Measurements from ENCODE around the gene NDUFAB1. TPM values are rescaled to one million over a fixed set of nuclear protein-coding genes. Genes with fewer than 3 reads are reported as not detected.
"Not testable (repeated sequence)": the region's sequence is repeated elsewhere in the genome, so short reads cannot be mapped to it uniquely, and the experiment has no call there.

NDUFAB1 gene
- total RNA-seq, 1 donor from 2014 or later, result 87.2 TPM

- DNase-seq (ENCODE audit: low spot score), result peak; percentile 98
Observed at GRCh38 chr16:23556881-23557778, 39.0 kb downstream of the NDUFAB1 start, which contains the start of the genes EARS2 and UBFD1. TSS of gene EARS2 (minus strand) at chr16:23557350. CDS start at chr16:23557343, 7 bp downstream. TSS of gene UBFD1 (plus strand) at chr16:23557727. CDS start at chr16:23557743, 16 bp downstream.

- no peak for DNase-seq (ENCODE audit: low spot score)
Observed at GRCh38 chr16:23554536-23554935, 41.6 kb downstream of the NDUFAB1 start.

DNA sequence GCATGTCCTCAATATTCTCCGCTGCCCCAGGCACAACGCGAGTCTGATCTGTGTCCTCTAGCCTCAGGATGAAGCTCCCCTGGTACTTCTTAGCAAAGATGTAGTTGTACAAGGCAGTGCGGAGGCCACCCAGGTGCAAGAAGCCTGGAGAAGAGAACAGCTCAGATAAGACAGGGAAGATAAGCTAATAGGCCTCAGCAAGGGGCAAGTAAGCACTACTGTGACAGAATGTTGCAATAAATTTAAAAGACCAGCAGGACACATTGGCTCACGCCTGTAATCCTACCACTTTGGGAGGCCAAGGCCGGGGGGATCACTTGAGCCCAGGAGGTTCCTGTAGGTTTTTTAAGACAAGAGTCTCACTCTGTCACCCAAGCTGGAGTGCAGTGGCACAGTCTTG is 44.0 kb downstream of the NDUFAB1 start:
- no peak for DNase-seq (ENCODE audit: low spot score)

DNA sequence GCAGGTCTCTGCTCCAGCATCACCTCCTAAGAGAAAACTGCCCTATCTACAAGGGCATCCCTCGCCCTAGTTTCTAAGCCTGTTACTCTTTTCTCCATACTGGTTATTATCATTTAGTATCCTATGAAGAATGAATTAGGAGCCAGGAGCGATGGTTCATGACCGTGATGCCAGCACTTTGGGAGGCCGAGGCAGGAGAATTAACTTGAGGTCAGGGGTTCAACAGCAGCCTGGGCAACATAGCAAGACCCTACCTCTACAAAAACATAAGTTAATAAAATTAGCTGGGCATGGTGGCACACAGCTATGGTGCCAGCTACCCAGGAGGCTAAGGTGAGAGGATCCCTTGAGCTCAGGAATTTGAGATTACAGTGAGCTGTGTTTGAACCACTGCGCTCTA is 46.2 kb downstream of the NDUFAB1 start:
- no peak for DNase-seq (ENCODE audit: low spot score)

- DNase-seq (ENCODE audit: low spot score), result no peak
Observed at GRCh38 chr16:23544436-23544835, 51.7 kb downstream of the NDUFAB1 start.

GRCh38 chr16:23540817-23541178 is 55.3 kb downstream of the NDUFAB1 start:
- not testable (repeated sequence) for DNase-seq (ENCODE audit: low spot score)

- DNase-seq (ENCODE audit: low spot score), result no peak
Observed at GRCh38 chr16:23539984-23540816, 55.9 kb downstream of the NDUFAB1 start.

DNA sequence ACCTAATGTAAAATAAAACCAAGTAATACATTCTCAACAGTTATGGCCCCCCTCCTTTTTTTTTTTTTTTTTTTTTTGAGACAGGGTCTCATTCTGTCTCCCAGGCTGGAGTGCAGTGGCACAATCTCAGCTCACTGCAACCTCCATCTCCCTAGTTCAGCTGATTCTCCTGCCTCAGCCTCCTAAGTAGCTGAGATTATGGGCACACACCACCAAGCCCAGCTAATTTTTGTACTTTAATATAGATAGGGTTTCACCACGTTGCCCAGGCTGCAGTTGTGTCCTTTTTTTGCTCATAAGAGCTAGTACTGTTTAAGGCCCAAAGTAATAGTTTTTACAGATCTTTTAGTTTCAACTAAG is 57.2 kb downstream of the NDUFAB1 start:
- DNase-seq (ENCODE audit: low spot score), result no peak

DNA sequence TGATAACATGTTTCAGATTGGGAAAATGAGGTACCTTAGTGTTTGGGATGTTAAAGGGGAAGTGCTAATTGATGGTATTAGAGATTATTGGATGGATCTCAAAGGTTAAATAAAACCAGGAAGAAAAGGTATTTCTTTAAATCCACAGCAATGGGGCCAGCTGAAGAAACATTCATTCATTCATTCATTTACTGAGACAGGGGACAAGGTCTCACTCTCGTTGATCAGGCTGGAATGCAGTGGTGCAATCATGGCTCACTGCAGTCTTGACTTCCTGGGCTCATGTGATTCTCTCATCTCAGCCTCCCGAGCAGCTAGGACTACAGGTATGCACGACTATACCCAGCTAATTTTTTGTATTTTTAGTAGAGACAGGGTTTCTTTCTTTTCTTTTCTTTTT is 58.7 kb downstream of the NDUFAB1 start:
- no peak for DNase-seq (ENCODE audit: low spot score)

GRCh38 chr16:23535901-23536300 is 60.2 kb downstream of the NDUFAB1 start:
- no peak for DNase-seq (ENCODE audit: low spot score)

GRCh38 chr16:23534868-23535860 is 61.0 kb downstream of the NDUFAB1 start:
- DNase-seq (ENCODE audit: low spot score), result no peak

DNA sequence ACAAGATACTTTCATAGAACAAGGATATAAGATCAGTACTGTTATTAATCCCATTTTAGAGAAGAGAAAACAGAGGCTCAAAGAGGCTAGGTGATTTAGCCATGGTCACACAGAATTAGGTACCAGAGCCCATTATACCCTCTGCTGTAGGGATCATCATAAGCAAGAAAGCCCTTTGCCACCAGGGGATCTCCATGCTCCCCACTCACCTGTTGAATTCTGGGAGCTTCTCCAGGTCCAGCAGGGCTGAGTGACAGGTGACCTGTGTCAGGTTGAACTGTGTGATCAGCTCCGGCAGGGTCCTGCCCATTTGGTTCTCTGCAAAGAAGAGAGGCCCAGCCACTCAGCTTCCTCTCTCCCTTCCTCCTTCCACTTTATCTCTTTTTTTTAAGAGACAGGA is 63.7 kb downstream of the NDUFAB1 start:
- no peak for DNase-seq (ENCODE audit: low spot score)

Other genes with a start within 250 kb of the NDUFAB1 start
- 27.4 TPM for gene COG7, start 143.1 kb downstream of the NDUFAB1 start, total RNA-seq
- gene GGA2, start 85.8 kb downstream of the NDUFAB1 start, total RNA-seq, result 54.3 TPM
- gene EARS2, start 39.0 kb downstream of the NDUFAB1 start, total RNA-seq, result 17.2 TPM
- 64.9 TPM for gene UBFD1, start 38.6 kb downstream of the NDUFAB1 start, total RNA-seq
- gene PALB2, start 45.0 kb upstream of the NDUFAB1 start, total RNA-seq, result 11.3 TPM
- 60.8 TPM for gene DCTN5, start 45.1 kb upstream of the NDUFAB1 start, total RNA-seq
- gene PLK1, start 82.6 kb upstream of the NDUFAB1 start, total RNA-seq, result 4.2 TPM
- gene ERN2, start 116.9 kb upstream of the NDUFAB1 start, total RNA-seq, result 197 TPM
- gene CHP2, start 158.7 kb upstream of the NDUFAB1 start, total RNA-seq, result not detected
- 9.6 TPM for gene PRKCB, start 239.7 kb upstream of the NDUFAB1 start, total RNA-seq

Data from mucosa of gallbladder (tissue), 1 donor.